ENCODE data around the gene USP36. TPM values are rescaled to one million over a fixed set of nuclear protein-coding genes. Genes with fewer than 3 reads are reported as not detected.
A peak's percentile ranks its signal among the peaks of the same experiment; 100 is the strongest.

Gene USP36
- total RNA-seq, 1 experiment from 2014 or later: 103 TPM

DNA sequence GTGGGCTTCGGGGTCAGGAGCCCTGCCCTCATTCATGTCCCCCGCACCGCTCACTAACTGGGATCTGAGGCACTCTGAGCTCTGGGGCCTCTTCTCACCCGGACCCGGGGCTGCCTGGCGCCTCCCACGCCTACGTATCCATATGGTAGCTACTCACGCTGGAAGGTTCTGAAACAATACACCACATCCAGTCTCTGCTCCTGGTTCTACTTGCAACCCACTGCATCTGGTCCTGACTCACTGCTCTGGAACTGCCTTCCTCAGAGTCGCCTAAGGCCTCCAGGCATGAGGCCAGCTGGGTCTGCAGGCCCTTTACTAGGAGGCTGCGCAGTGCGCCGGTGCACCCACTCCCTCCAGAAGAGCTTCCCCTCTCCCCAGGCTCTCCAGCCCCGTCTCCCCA, 18.1 kb downstream of the USP36 start:
- no peaks in the 10 kb centered on the region for H3K9me3 ChIP-seq
- peaks cover 96% of the 10 kb centered on the region for H3K36me3 Mint-ChIP-seq (ENCODE audit: insufficient read depth, unreplicated experiment)
- ChIA-PET POLR2A (no interaction called here), CTCF (no interaction called here)
- no peaks in the 10 kb centered on the region for H3K4me1 Mint-ChIP-seq (ENCODE audit: low read depth, unreplicated experiment)
- H3K36me3 ChIP-seq (ENCODE audit: control insufficient read depth, insufficient read depth, low read length): peaks cover 9% of the 10 kb centered on the region
- no peak for DNase-seq
- H3K4me1 ChIP-seq: no peaks in the 10 kb centered on the region
- peak overlapping the region; percentile 7 for H3K27ac Mint-ChIP-seq (ENCODE audit: unreplicated experiment)
- no TSS peak for BruUV-seq (replicated peaks)
- intact Hi-C loops (cut with micrococcal nuclease; ENCODE audit: unreplicated experiment): no loop called here
- no peak overlapping the region for H3K4me3 Mint-ChIP-seq (ENCODE audit: unreplicated experiment)
- H3K27me3 ChIP-seq (replicated peaks; ENCODE audit: control insufficient read depth, insufficient read depth, low read length): no peaks in the 10 kb centered on the region
- TF ChIP-seq, protein P1, sequence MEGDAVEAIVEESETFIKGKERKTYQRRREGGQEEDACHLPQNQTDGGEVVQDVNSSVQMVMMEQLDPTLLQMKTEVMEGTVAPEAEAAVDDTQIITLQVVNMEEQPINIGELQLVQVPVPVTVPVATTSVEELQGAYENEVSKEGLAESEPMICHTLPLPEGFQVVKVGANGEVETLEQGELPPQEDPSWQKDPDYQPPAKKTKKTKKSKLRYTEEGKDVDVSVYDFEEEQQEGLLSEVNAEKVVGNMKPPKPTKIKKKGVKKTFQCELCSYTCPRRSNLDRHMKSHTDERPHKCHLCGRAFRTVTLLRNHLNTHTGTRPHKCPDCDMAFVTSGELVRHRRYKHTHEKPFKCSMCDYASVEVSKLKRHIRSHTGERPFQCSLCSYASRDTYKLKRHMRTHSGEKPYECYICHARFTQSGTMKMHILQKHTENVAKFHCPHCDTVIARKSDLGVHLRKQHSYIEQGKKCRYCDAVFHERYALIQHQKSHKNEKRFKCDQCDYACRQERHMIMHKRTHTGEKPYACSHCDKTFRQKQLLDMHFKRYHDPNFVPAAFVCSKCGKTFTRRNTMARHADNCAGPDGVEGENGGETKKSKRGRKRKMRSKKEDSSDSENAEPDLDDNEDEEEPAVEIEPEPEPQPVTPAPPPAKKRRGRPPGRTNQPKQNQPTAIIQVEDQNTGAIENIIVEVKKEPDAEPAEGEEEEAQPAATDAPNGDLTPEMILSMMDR (IDR thresholded peaks at IDR 0.05; ENCODE audit: insufficient read depth in 1 of 2, low read depth in 1 of 2, low read length in 1 of 2, severe bottlenecking in 1 of 2, unreplicated experiment in 1 of 2): no peak
- H3K27me3 Mint-ChIP-seq (ENCODE audit: insufficient read depth, unreplicated experiment): no peaks in the 10 kb centered on the region
- H3K9me3 Mint-ChIP-seq (ENCODE audit: unreplicated experiment): no peaks in the 10 kb centered on the region
- H3K4me3 ChIP-seq (ENCODE audit: low read depth, low read length): no peak overlapping the region

DNA sequence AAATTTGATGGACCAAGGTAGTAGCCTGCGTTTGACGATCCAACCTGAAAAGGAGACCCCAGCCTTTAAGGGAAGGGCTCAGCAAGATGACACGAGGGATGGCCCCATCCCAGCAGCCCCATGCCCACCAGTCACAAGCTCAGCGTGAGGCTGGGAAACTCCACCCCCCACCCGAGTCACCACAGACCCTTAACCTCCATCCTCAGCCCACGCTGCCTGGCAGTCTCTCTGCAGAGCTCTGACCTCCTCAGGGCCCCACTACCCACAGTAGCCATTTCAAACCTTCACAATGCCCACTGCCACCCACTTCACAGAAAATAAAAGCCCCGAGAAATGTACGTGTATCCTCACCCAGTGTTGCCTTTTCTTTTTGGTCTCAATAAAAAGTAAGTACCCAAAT, 18.7 kb downstream of the USP36 start:
- BruUV-seq (replicated peaks): no TSS peak
- peaks cover 96% of the 10 kb centered on the region for H3K36me3 Mint-ChIP-seq (ENCODE audit: insufficient read depth, unreplicated experiment)
- intact Hi-C loops (cut with micrococcal nuclease; ENCODE audit: unreplicated experiment): no loop called here

DNA sequence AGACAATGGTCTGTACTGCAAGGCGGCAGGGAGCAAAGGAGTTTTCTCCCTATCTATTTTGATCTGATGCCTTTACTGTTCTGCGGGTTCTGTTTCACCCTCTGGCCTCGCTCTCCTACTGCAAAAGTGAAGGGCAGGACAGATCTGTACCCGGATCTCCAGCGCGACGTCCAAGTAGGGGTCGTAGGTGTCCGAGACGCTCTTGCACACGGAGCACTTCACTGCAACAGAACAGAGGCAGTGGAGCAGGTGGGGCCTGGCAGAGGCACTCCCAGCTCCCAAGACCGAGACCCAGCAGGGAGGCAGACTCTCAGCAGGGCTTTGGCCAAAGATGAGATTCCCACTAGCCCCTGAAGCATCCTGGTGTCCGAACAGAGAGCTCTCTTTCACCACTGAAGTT, 19.8 kb downstream of the USP36 start:
- POLR2A ChIA-PET: no interaction called here
- no peak for DNase-seq
- intact Hi-C loops (cut with micrococcal nuclease; ENCODE audit: unreplicated experiment): no loop called here
- Mint-ChIP-seq H3K4me3 (ENCODE audit: unreplicated experiment) (no peak overlapping the region), H3K27ac (ENCODE audit: unreplicated experiment) (no peak overlapping the region), H3K27me3 (ENCODE audit: insufficient read depth, unreplicated experiment) (no peaks in the 10 kb centered on the region), H3K9me3 (ENCODE audit: unreplicated experiment) (no peaks in the 10 kb centered on the region), H3K36me3 (ENCODE audit: insufficient read depth, unreplicated experiment) (peaks cover 94% of the 10 kb centered on the region), H3K4me1 (ENCODE audit: low read depth, unreplicated experiment) (no peaks in the 10 kb centered on the region)
- CTCF ChIA-PET: no interaction called here
- Histone ChIP-seq H3K9me3 (no peaks in the 10 kb centered on the region), H3K36me3 (ENCODE audit: control insufficient read depth, insufficient read depth, low read length) (peaks cover 9% of the 10 kb centered on the region), H3K27me3 (replicated peaks; ENCODE audit: control insufficient read depth, insufficient read depth, low read length) (no peaks in the 10 kb centered on the region), H3K4me1 (no peaks in the 10 kb centered on the region), H3K4me3 (ENCODE audit: low read depth, low read length) (no peak overlapping the region)
- BruUV-seq (replicated peaks): no TSS peak
- TF ChIP-seq, protein P1 (IDR thresholded peaks at IDR 0.05; ENCODE audit: insufficient read depth in 1 of 2, low read depth in 1 of 2, low read length in 1 of 2, severe bottlenecking in 1 of 2, unreplicated experiment in 1 of 2): no peak

More for the DNA sequence above, 18.7 kb downstream of the USP36 start:
- TF ChIP-seq, protein P1 (IDR thresholded peaks at IDR 0.05; ENCODE audit: insufficient read depth in 1 of 2, low read depth in 1 of 2, low read length in 1 of 2, severe bottlenecking in 1 of 2, unreplicated experiment in 1 of 2): no peak
- no peak overlapping the region for H3K4me3 Mint-ChIP-seq (ENCODE audit: unreplicated experiment)
- no peak overlapping the region for H3K27ac Mint-ChIP-seq (ENCODE audit: unreplicated experiment)
- no peak overlapping the region for H3K4me3 ChIP-seq (ENCODE audit: low read depth, low read length)
- no peak for DNase-seq
- ChIA-PET POLR2A (no interaction called here), CTCF (no interaction called here)
- no peaks in the 10 kb centered on the region for H3K27me3 Mint-ChIP-seq (ENCODE audit: insufficient read depth, unreplicated experiment)
- H3K9me3 Mint-ChIP-seq (ENCODE audit: unreplicated experiment): no peaks in the 10 kb centered on the region
- no peaks in the 10 kb centered on the region for H3K4me1 Mint-ChIP-seq (ENCODE audit: low read depth, unreplicated experiment)
- H3K27me3 ChIP-seq (replicated peaks; ENCODE audit: control insufficient read depth, insufficient read depth, low read length): no peaks in the 10 kb centered on the region
- H3K36me3 ChIP-seq (ENCODE audit: control insufficient read depth, insufficient read depth, low read length): peaks cover 9% of the 10 kb centered on the region
- no peaks in the 10 kb centered on the region for H3K4me1 ChIP-seq
- no peaks in the 10 kb centered on the region for H3K9me3 ChIP-seq
